Measurements from ENCODE around the gene IQGAP2. TPM values are rescaled to one million over a fixed set of nuclear protein-coding genes. Genes with fewer than 3 reads are reported as not detected.

Gene IQGAP2
- total RNA-seq, 1 experiment from 2014 or later: 1.5 TPM

DNA sequence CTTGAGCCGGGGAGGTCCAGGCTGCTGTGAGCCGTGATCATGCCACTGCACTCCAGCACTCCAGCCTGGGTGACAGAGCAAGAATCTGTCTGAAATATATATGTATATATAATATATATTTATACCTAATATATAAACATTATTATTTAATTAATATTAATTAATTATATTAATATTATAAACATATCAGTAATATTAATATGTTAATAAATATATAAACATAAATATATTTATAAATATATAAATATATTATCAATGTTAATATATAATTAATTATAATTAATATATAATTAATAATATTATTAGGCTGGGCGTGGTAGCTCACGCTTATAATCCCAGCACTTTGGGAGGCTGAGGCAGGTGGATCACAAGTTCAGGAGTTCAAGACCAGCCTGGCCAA, 354.0 kb downstream of the IQGAP2 start:
- Mint-ChIP-seq H3K36me3 (ENCODE audit: insufficient read depth, unreplicated experiment) (no peaks in the 10 kb centered on the region), H3K4me1 (ENCODE audit: insufficient read depth, unreplicated experiment) (peaks cover 29% of the 10 kb centered on the region), H3K27me3 (ENCODE audit: insufficient read depth, unreplicated experiment) (no peaks in the 10 kb centered on the region), H3K9me3 (ENCODE audit: unreplicated experiment) (no peaks in the 10 kb centered on the region), H3K27ac (ENCODE audit: low read depth, unreplicated experiment) (no peak overlapping the region), H3K4me3 (ENCODE audit: unreplicated experiment) (no peak overlapping the region)
- BruUV-seq (replicated peaks): no TSS peak
- intact Hi-C loops (cut with micrococcal nuclease): loop anchor here (5.0 kb wide), 1 partner anchor 40 kb away; the partner anchor contains the start of gene F2R
- ChIA-PET POLR2A (interaction anchor here (1.0 kb wide), 1 partner anchor 30 kb away, joined by 4 read pairs; no protein-coding TSS in a partner anchor), CTCF (interaction anchor here (3.8 kb wide), 1 partner anchor 18 kb away, joined by 19 read pairs; no protein-coding TSS in a partner anchor)
- no peak for DNase-seq (ENCODE audit: unreplicated experiment)
- TF ChIP-seq, protein P1, sequence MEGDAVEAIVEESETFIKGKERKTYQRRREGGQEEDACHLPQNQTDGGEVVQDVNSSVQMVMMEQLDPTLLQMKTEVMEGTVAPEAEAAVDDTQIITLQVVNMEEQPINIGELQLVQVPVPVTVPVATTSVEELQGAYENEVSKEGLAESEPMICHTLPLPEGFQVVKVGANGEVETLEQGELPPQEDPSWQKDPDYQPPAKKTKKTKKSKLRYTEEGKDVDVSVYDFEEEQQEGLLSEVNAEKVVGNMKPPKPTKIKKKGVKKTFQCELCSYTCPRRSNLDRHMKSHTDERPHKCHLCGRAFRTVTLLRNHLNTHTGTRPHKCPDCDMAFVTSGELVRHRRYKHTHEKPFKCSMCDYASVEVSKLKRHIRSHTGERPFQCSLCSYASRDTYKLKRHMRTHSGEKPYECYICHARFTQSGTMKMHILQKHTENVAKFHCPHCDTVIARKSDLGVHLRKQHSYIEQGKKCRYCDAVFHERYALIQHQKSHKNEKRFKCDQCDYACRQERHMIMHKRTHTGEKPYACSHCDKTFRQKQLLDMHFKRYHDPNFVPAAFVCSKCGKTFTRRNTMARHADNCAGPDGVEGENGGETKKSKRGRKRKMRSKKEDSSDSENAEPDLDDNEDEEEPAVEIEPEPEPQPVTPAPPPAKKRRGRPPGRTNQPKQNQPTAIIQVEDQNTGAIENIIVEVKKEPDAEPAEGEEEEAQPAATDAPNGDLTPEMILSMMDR (IDR thresholded peaks at IDR 0.05; ENCODE audit: unreplicated experiment): no peak

Other genes starting within 250 kb of the IQGAP2 start
- gene F2RL2, start 220.1 kb downstream of the IQGAP2 start, total RNA-seq (2022): 0.17 and 0.28 TPM in 2 replicates